Neural crest cell (in vitro differentiated cells): ENCODE data around the gene GPR142. TPM values are rescaled to one million over a fixed set of nuclear protein-coding genes. Genes with fewer than 3 reads are reported as not detected.
A peak's percentile ranks its signal among the peaks of the same experiment; 100 is the strongest.

Experiments
- DNase-seq: peaks from one replicate; pipeline ENCODE4 v3.0.0; 2021; ENCODE audit warnings: low read depth, mixed read lengths, low spot score
- H3K27ac Mint-ChIP-seq: one replicate; pipeline ENCODE4 v1.8.0; 2021; ENCODE audit warnings: mild to moderate bottlenecking, mixed read lengths; ENCODE audit not compliant: unreplicated experiment
- H3K27me3 Mint-ChIP-seq: 2 replicates; pipeline ENCODE4 v1.8.0; 2021; ENCODE audit warnings: low read depth, mild to moderate bottlenecking, mixed read lengths
- H3K36me3 Mint-ChIP-seq: 2 replicates; pipeline ENCODE4 v1.8.0; 2021; ENCODE audit warnings: low read depth, mild to moderate bottlenecking, mixed read lengths
- H3K4me1 Mint-ChIP-seq: 2 replicates; pipeline ENCODE4 v1.8.0; 2021; ENCODE audit warnings: mixed read lengths
- H3K4me3 Mint-ChIP-seq: one replicate; pipeline ENCODE4 v1.8.0; 2021; ENCODE audit warnings: mild to moderate bottlenecking, mixed read lengths
- H3K9me3 Mint-ChIP-seq: 2 replicates; pipeline ENCODE4 v1.8.0; 2021; ENCODE audit warnings: mixed read lengths
- long read RNA-seq: library from polyadenylated mRNA; unstranded; transcript quantifications from one replicate; pipeline ENCODE4 v2.0.0, GENCODE V29; 2020
- total RNA-seq: library from RNA; stranded (reverse); gene quantifications from 2 replicates; pipeline ENCODE4 v1.2.1, GENCODE V29; 2021
- TF ChIP-seq, protein P1 (sequence below): fragments of 200-600 bp; sonication (generic); conservative IDR thresholded peaks from 2 replicates; pipeline ENCODE4 v1.5.0; 2021; ENCODE audit warnings: antibody characterized with exemption, mild to moderate bottlenecking

The GPR142 gene, protein sequence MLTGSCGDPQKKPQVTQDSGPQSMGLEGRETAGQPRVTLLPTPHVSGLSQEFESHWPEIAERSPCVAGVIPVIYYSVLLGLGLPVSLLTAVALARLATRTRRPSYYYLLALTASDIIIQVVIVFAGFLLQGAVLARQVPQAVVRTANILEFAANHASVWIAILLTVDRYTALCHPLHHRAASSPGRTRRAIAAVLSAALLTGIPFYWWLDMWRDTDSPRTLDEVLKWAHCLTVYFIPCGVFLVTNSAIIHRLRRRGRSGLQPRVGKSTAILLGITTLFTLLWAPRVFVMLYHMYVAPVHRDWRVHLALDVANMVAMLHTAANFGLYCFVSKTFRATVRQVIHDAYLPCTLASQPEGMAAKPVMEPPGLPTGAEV
- 0.23 TPM in 1 of 2 replicates, not detected in the other for total RNA-seq
- long read RNA-seq = 0 reads

DNA sequence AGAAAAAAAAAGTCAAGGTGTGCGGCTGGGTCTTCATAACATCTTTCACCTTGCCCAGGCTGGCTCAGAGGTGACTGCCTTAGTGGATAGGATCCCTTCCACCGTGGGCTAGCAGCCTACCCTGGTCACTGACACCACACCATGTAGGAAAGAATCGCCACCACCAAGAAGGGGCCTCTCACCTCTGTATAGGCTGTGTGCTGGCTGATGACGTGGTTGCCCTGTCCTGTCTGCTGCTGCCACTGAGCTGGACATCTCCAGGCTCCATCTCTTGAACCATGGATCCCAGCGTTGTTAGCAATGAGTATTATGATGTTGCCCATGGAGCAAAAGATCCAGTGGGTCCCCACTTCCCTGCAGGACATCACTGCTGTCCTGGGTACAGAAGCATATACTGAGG is at the start of gene GPR142:
GPR142 (plus strand) TSS at position 301 of the 400 bp plus-strand sequence. CDS start 2,035 bp downstream, outside the sequence.
- H3K4me3 Mint-ChIP-seq = no peak within 1 kb of the TSS
- H3K4me1 Mint-ChIP-seq = peaks cover 17% of the 10 kb centered on the region
- H3K36me3 Mint-ChIP-seq = no peaks in the 10 kb centered on the region
- H3K9me3 Mint-ChIP-seq = no peaks in the 10 kb centered on the region
- DNase-seq = no peak
- H3K27me3 Mint-ChIP-seq = no peaks in the 10 kb centered on the region
- H3K27ac Mint-ChIP-seq = no peak within 1 kb of the TSS
- TF ChIP-seq, protein P1, sequence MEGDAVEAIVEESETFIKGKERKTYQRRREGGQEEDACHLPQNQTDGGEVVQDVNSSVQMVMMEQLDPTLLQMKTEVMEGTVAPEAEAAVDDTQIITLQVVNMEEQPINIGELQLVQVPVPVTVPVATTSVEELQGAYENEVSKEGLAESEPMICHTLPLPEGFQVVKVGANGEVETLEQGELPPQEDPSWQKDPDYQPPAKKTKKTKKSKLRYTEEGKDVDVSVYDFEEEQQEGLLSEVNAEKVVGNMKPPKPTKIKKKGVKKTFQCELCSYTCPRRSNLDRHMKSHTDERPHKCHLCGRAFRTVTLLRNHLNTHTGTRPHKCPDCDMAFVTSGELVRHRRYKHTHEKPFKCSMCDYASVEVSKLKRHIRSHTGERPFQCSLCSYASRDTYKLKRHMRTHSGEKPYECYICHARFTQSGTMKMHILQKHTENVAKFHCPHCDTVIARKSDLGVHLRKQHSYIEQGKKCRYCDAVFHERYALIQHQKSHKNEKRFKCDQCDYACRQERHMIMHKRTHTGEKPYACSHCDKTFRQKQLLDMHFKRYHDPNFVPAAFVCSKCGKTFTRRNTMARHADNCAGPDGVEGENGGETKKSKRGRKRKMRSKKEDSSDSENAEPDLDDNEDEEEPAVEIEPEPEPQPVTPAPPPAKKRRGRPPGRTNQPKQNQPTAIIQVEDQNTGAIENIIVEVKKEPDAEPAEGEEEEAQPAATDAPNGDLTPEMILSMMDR = no peak

DNA sequence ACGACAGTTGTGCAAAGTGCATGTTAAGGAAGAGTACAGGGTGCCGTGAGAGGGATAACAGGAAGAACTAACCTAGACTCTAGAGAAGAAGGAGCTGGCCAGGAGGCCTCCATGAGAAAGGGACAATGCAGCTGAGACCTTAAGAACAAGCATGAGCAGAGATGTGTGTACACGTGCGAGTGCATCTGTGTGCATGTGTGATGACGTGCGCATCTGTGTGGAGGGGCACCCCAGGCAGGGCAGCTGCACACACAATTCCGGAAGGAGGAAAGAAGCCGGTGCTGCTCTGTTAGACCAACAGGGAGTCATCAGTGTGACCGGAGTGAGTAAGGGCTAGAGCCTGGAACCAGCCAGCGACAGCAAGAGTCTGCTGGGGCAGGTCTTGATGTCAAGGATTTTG is 48.9 kb upstream of the GPR142 start:
- no peak for DNase-seq
- TF ChIP-seq, protein P1 = no peak
- peaks cover 8% of the 10 kb centered on the region for H3K27me3 Mint-ChIP-seq
- no peaks in the 10 kb centered on the region for H3K4me1 Mint-ChIP-seq
- H3K36me3 Mint-ChIP-seq = no peaks in the 10 kb centered on the region
- H3K27ac Mint-ChIP-seq = no peak overlapping the region
- no peaks in the 10 kb centered on the region for H3K9me3 Mint-ChIP-seq
- H3K4me3 Mint-ChIP-seq = no peak overlapping the region

DNA sequence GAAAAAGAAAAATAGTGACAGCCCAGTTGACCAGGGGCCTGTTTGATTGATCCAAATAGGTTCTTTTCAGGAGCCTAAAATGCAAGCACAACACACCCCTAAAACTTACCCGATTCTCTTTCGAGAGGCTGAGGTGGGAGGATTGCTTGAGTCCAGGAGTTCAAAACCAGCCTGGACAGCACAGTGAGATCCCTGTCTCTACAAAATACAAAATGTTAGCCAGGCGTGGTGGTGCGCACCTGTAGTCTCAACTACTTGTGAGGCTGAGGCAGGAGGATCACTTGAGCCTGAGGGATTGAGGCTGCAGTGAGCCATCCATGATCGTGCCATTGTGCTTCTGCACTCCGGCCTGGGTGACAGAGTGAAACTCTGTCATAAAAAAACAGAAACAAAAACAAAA is 42.8 kb upstream of the GPR142 start:
- Mint-ChIP-seq H3K9me3 (no peaks in the 10 kb centered on the region), H3K36me3 (no peaks in the 10 kb centered on the region), H3K27me3 (peaks cover 44% of the 10 kb centered on the region), H3K27ac (no peak overlapping the region), H3K4me1 (peaks cover 11% of the 10 kb centered on the region), H3K4me3 (peak overlapping the region; percentile 65)
- TF ChIP-seq, protein P1 = no peak
- no peak for DNase-seq

DNA sequence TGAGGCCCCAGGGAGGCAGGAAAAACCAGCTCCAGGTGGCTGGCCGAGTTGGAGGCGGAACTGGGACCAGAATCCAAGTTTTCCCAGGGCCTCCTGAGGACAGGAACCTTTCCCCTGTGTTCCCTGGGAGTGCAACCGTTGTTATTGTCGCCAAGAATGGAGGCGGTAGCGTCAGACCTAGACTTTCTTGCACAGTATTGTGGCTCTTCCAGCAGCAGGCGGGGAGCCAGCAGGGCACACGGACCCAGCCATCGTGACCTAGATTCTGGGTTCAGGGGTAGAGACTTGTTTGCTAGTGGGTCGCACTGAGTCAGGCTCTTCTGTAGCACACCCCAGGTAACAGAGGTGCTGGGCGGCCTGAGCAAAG is 41.9 kb upstream of the GPR142 start:
- DNase-seq = no peak

DNA sequence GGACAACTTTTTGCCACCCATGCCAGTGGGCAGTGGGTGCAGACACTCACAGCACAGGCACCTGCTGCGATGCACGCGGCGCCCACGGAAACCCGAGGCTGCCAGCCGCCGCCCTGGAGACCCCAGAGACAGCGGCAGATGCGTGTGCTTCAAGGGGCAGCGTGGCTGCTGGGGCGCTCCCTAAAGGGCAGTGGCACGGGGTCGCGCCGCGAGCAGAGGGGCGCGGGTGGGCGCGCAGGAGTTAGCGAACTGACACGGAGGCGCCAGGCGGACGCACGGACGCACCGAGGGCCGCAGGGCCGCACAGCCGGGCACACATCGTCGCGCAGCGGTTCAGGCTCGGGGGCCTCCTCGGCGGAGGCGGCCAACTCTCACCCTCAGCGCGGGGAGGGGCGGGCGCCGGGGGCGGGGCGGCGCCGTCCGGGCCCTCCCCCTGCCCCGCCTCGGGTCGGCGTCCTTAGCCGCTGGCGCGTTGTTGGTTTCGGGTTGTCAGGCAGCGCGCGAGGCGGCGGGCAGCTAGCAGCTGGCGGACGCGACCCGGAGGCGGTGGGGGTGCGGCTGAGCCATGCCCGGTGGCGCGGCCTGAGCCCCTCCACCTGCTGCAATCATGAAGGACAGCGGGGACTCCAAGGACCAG is 41.4 kb upstream of the GPR142 start, which contains the start of gene KIF19:
KIF19 (plus strand) TSS at position 484 of the 637 bp plus-strand sequence; CDS start at position 608, 124 bp downstream.
- peaks cover 14% of the 10 kb centered on the region for H3K4me1 Mint-ChIP-seq
- no peaks in the 10 kb centered on the region for H3K36me3 Mint-ChIP-seq
- peaks cover 45% of the 10 kb centered on the region for H3K27me3 Mint-ChIP-seq
- TF ChIP-seq, protein P1 = no peak
- H3K4me3 Mint-ChIP-seq = peak within 1 kb of the TSS; percentile 57
- no peaks in the 10 kb centered on the region for H3K9me3 Mint-ChIP-seq
- DNase-seq = peak; percentile 44
- H3K27ac Mint-ChIP-seq = peak within 1 kb of the TSS; percentile 67

More for the DNA sequence above, 41.9 kb upstream of the GPR142 start:
- Mint-ChIP-seq H3K4me3 (peak overlapping the region; percentile 57), H3K4me1 (peaks cover 11% of the 10 kb centered on the region), H3K27ac (peak overlapping the region; percentile 67), H3K9me3 (no peaks in the 10 kb centered on the region), H3K27me3 (peaks cover 45% of the 10 kb centered on the region), H3K36me3 (no peaks in the 10 kb centered on the region)
- TF ChIP-seq, protein P1 = no peak
